ENCODE measurements around the gene ZNF438.
"Not testable (repeated sequence)": the region's sequence is repeated elsewhere in the genome, so short reads cannot be mapped to it uniquely, and the experiment has no call there.

The ZNF438 gene

DNA sequence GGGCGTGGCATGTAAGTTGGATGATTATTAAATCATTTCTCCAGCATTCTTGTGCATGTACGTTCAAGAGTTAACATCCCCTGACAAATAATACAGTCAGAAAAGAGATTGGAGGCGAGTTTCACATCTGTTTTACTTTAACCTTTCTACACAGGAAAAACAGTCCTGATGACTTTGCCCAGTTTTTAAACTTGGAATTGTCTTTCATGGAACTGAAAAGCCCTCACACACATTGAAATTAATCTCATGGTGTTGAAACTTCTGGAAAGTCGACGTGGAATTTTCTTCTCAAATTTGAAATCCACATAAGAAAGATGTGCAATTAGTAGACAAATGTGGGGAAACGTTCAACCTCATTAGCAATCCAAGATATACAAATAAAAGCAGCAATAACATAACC lies 31.2 kb upstream of the ZNF438 start:
- no peak for DNase-seq
- Mint-ChIP-seq H3K9me3 (peaks cover 2% of the 10 kb centered on the region), H3K4me3 (no peak overlapping the region), H3K27me3 (peaks cover 9% of the 10 kb centered on the region), H3K4me1 (no peaks in the 10 kb centered on the region), H3K27ac (no peak overlapping the region), H3K36me3 (no peaks in the 10 kb centered on the region)
- CTCF ChIA-PET, result no interaction called here

DNA sequence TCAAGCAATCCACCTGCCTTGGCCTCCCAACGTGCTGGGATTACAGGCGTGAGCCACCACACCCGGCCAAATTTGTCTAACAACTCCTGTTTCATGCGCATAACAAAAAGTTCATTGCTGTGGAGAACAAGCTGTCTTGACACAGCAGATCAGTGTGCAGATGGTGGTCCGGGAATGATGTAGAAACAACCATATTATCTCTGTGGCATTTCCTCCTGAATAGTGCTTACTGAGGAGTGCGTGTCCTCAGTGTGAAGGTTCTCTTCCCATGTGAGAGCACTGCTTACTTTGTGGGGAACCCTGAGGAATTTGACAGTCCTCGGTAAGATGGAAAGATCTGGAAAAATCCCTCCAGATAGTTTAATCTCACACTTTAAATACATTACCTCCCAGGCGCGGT lies 30.3 kb upstream of the ZNF438 start:
- H3K27ac Mint-ChIP-seq, result no peak overlapping the region
- H3K9me3 Mint-ChIP-seq, result no peaks in the 10 kb centered on the region
- CTCF ChIA-PET, result interaction anchor here (1.2 kb wide), 1 partner anchor 22 kb away, joined by 3 read pairs; no protein-coding TSS in a partner anchor
- no peak overlapping the region for H3K4me3 Mint-ChIP-seq
- no peaks in the 10 kb centered on the region for H3K36me3 Mint-ChIP-seq
- no peaks in the 10 kb centered on the region for H3K4me1 Mint-ChIP-seq
- H3K27me3 Mint-ChIP-seq, result peaks cover 9% of the 10 kb centered on the region
- DNase-seq, result no peak

DNA sequence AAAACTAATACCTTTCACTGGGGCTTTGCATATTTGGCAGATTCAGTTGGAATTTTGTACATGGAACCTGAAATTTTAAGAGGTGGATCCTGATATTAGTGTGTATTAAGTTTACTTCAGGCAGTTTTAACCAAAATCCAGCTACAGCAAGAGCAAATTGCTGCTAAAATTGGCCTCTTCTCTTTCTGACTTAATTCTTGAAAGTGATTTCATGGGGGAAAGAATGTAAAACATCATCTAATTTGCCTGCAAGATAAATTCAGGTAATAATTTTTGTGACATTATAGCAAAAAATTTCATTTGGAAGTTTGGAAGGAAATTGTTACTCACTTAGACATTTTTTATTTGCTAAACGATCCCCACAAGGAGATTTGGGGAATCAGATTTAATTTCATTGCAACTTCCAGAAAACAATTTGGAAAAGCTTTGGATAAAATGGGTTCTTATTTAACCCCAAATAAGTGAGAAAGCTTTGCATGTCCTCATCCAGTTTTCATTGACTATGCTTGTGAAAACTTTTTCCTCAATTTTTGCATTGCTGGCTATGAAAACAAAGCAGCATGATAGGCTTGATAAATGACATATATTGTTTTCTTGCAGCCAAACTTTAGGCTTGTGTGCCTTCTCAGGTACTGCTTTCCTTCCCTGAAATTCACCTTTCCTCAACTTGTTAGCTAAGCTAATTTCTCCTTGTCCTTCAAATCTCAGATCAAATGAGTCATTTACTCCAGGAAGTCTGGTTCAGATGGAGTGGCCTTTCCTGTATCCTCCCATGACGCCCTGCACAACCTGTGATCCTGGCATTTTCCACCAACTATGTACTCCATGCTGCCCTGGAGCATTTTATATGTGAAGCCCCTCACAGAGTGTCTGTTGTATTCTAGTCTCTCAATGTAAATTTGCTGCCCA lies 27.4 kb upstream of the ZNF438 start:
- Mint-ChIP-seq H3K4me3 (no peak overlapping the region), H3K36me3 (no peaks in the 10 kb centered on the region), H3K9me3 (no peaks in the 10 kb centered on the region), H3K27ac (no peak overlapping the region), H3K4me1 (no peaks in the 10 kb centered on the region), H3K27me3 (peaks cover 6% of the 10 kb centered on the region)
- no peak for DNase-seq
- CTCF ChIA-PET, result interaction anchor here (1.2 kb wide), 1 partner anchor 14 kb away, joined by 3 read pairs; no protein-coding TSS in a partner anchor

DNA sequence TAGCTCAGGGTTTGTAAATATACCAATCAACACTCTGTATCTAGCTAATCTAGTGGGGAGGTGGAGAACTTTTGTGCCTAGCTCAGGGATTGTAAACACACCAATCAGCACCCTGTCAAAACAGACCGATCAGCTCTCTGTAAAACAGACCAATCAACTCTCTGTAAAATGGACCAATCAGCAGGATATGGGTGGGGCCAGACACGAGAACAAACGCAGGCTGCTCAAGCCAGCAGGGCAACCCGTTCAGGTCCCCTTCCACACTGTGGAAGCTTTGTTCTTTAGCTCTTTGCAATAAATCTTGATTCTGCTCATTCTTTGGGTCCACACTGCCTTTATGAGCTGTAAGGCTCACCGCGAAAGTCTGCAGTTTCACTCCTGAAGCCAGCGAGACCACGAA lies 25.0 kb upstream of the ZNF438 start:
- not testable (repeated sequence) for H3K27me3 Mint-ChIP-seq, H3K9me3 Mint-ChIP-seq, H3K4me1 Mint-ChIP-seq, DNase-seq, H3K4me3 Mint-ChIP-seq, H3K36me3 Mint-ChIP-seq, H3K27ac Mint-ChIP-seq
- CTCF ChIA-PET, result interaction anchor here (0.6 to 1.4 kb wide), 3 partner anchors 21 to 374 kb away, joined by 3 read pairs; no protein-coding TSS in a partner anchor

- Mint-ChIP-seq H3K4me1 (no peaks in the 10 kb centered on the region), H3K27ac (no peak overlapping the region), H3K27me3 (no peaks in the 10 kb centered on the region), H3K36me3 (no peaks in the 10 kb centered on the region), H3K9me3 (peaks cover 2% of the 10 kb centered on the region), H3K4me3 (no peak overlapping the region)
- CTCF ChIA-PET, result interaction anchor here (1.4 kb wide), 1 partner anchor 27 kb away, joined by 3 read pairs; no protein-coding TSS in a partner anchor
- DNase-seq, result no peak
These were observed 24.0 kb upstream of the ZNF438 start for GRCh38 chr10:31055573-31056251.

- no peak overlapping the region for H3K4me3 Mint-ChIP-seq
- no peaks in the 10 kb centered on the region for H3K4me1 Mint-ChIP-seq
- no peaks in the 10 kb centered on the region for H3K36me3 Mint-ChIP-seq
- CTCF ChIA-PET, result no interaction called here
- H3K9me3 Mint-ChIP-seq, result peaks cover 2% of the 10 kb centered on the region
- no peak overlapping the region for H3K27ac Mint-ChIP-seq
- DNase-seq, result no peak
- no peaks in the 10 kb centered on the region for H3K27me3 Mint-ChIP-seq
These were observed 20.0 kb upstream of the ZNF438 start for GRCh38 chr10:31051703-31052102.

- no peaks in the 10 kb centered on the region for H3K36me3 Mint-ChIP-seq
- peaks cover 3% of the 10 kb centered on the region for H3K27me3 Mint-ChIP-seq
- no peaks in the 10 kb centered on the region for H3K4me1 Mint-ChIP-seq
- H3K4me3 Mint-ChIP-seq, result no peak overlapping the region
- H3K27ac Mint-ChIP-seq, result no peak overlapping the region
- H3K9me3 Mint-ChIP-seq, result no peaks in the 10 kb centered on the region
- no peak for DNase-seq
- CTCF ChIA-PET, result no interaction called here
These were observed 11.0 kb upstream of the ZNF438 start for GRCh38 chr10:31042670-31043069.

GRCh38 chr10:31041011-31041410 lies 9.3 kb upstream of the ZNF438 start:
- peaks cover 3% of the 10 kb centered on the region for H3K27me3 Mint-ChIP-seq
- H3K4me3 Mint-ChIP-seq, result no peak overlapping the region
- H3K4me1 Mint-ChIP-seq, result no peaks in the 10 kb centered on the region
- no peaks in the 10 kb centered on the region for H3K36me3 Mint-ChIP-seq
- CTCF ChIA-PET, result no interaction called here
- H3K9me3 Mint-ChIP-seq, result no peaks in the 10 kb centered on the region
- no peak overlapping the region for H3K27ac Mint-ChIP-seq
- DNase-seq, result no peak

DNA sequence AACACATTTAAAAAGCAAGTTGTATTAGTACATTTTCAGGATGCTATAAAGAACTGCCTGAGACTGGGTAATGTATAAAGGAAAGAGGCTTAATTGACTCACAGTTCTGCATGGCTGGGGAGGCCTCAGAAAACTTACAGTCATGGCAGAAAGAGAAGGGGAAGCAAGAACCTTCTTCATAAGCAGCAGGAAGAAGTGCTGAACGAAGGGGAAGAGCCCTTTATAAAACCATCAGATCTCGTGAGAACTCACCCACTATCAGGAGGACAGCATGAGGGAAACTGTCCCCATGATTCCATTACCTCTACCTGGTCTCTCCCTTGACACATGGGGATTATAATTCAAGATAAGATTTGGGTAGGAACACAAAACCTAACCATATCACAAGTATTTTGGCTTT lies 7.3 kb upstream of the ZNF438 start:
- H3K9me3 Mint-ChIP-seq, H3K27ac Mint-ChIP-seq, DNase-seq, CTCF ChIA-PET, H3K36me3 Mint-ChIP-seq, H3K4me3 Mint-ChIP-seq, H3K4me1 Mint-ChIP-seq, H3K27me3 Mint-ChIP-seq: not testable (repeated sequence)

DNA sequence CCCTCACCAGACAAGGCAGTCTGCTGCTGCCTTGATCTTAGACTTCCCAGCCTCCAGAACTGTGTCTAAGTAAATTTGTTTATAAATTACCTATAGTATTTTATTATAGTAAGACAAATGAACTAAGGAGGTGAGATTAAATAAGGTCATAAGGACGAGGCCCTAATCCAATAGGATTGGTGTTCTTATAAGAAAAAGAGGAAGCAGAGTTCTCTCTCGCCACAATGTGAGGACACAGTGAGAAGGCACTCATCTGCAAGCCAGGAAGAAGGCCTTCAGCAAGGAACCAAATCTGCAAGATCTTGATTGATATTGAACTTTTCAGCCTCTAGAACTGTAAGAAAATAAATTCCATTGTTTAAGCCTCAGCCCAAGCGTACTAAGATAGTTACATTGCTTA lies 6.1 kb upstream of the ZNF438 start:
- DNase-seq, result no peak
- H3K4me3 Mint-ChIP-seq, result no peak overlapping the region
- H3K4me1 Mint-ChIP-seq, result peaks cover 3% of the 10 kb centered on the region
- H3K27me3 Mint-ChIP-seq, result no peaks in the 10 kb centered on the region
- H3K36me3 Mint-ChIP-seq, result no peaks in the 10 kb centered on the region
- no peaks in the 10 kb centered on the region for H3K9me3 Mint-ChIP-seq
- no peak overlapping the region for H3K27ac Mint-ChIP-seq
- CTCF ChIA-PET, result no interaction called here

DNA sequence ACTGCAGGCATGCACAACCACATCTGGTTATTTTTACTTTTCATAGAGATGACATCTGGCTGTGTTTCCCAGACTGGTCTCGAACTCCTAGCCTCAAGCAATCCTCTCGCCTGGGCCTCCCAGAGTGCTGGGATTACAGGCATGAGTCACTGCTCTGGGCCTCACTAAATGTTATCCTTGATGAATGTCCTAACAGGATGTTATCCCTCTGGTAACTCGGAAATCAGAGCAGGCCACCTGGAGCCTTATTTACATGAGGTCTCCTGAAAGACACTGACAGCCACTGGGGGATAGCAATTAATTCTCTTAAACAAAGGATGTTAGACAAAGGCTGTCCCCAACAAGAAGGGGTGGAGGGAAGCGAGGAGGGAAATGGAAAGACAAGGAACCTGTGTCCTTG lies 4.5 kb upstream of the ZNF438 start:
- no peaks in the 10 kb centered on the region for H3K27me3 Mint-ChIP-seq
- DNase-seq, result no peak
- H3K9me3 Mint-ChIP-seq, result no peaks in the 10 kb centered on the region
- no peak overlapping the region for H3K4me3 Mint-ChIP-seq
- no peaks in the 10 kb centered on the region for H3K36me3 Mint-ChIP-seq
- no peak overlapping the region for H3K27ac Mint-ChIP-seq
- H3K4me1 Mint-ChIP-seq, result peaks cover 9% of the 10 kb centered on the region
- CTCF ChIA-PET, result no interaction called here

DNA sequence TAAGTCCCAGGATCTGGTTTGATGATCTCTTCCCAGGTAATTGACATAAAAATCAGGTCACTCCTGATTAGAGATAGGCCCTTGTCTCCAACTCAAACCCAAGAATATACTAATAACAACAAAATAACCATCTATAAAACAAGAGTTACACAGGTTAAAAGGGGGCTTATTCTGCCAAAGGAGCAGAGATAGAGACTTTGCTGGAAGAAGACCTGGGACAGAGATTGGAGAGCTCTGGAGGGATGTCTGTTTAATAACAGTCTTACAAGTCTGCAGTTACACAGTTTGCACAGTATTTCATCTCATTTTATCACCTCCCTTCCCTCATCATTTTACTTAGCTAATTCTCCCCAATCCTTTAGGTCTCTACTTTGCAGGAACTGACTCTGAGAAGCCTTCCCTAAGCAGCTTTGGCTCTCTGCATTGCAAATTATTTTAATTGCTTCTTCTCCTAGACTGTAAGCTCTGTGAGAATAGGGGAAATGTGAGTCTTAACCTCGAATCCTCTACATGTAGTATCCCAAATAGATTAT lies 3.7 kb upstream of the ZNF438 start:
- H3K36me3 Mint-ChIP-seq, result no peaks in the 10 kb centered on the region
- CTCF ChIA-PET, result interaction anchor here (0.6 kb wide), 1 partner anchor 38 kb away, joined by 3 read pairs; no protein-coding TSS in a partner anchor
- no peaks in the 10 kb centered on the region for H3K9me3 Mint-ChIP-seq
- no peak overlapping the region for H3K27ac Mint-ChIP-seq
- H3K27me3 Mint-ChIP-seq, result no peaks in the 10 kb centered on the region
- no peak overlapping the region for H3K4me3 Mint-ChIP-seq
- no peak for DNase-seq
- peaks cover 15% of the 10 kb centered on the region for H3K4me1 Mint-ChIP-seq

- H3K36me3 Mint-ChIP-seq, result no peaks in the 10 kb centered on the region
- no peak overlapping the region for H3K27ac Mint-ChIP-seq
- CTCF ChIA-PET, result interaction anchor here (0.6 to 0.8 kb wide), 2 partner anchors 39 to 250 kb away, joined by 3 read pairs; no protein-coding TSS in a partner anchor
- H3K4me1 Mint-ChIP-seq, result peaks cover 18% of the 10 kb centered on the region
- no peaks in the 10 kb centered on the region for H3K27me3 Mint-ChIP-seq
- DNase-seq, result no peak
- H3K9me3 Mint-ChIP-seq, result no peaks in the 10 kb centered on the region
- no peak overlapping the region for H3K4me3 Mint-ChIP-seq
These were observed 2.6 kb upstream of the ZNF438 start for GRCh38 chr10:31034098-31034909.

- CTCF ChIA-PET, result interaction anchor here (3.2 kb wide), 1 partner anchor 249 kb away, joined by 14 read pairs; no protein-coding TSS in a partner anchor
- H3K4me1 Mint-ChIP-seq, result peaks cover 18% of the 10 kb centered on the region
These were observed 1.5 kb upstream of the ZNF438 start for GRCh38 chr10:31033147-31033546.

More at GRCh38 chr10:31033147-31033546, 1.5 kb upstream of the ZNF438 start:
- DNase-seq, result no peak
- H3K36me3 Mint-ChIP-seq, result no peaks in the 10 kb centered on the region
- peak overlapping the region; percentile 79 for H3K4me3 Mint-ChIP-seq
- H3K27ac Mint-ChIP-seq, result peak overlapping the region; percentile 97
- H3K9me3 Mint-ChIP-seq, result no peaks in the 10 kb centered on the region
- H3K27me3 Mint-ChIP-seq, result no peaks in the 10 kb centered on the region

Data from activated naive CD4-positive, alpha-beta T cell treated with anti-CD3 and anti-CD28 coated beads, Interleukin-2, amount 10 ng/mL, durations not matched to agents 7 days and 5 days (primary cell).